IMR-90 (cell line): ENCODE measurements around the gene EPB41L2. TPM values are rescaled to one million over a fixed set of nuclear protein-coding genes. Genes with fewer than 3 reads are reported as not detected.

Source experiments
- ATAC-seq: fragments of 200-7000 bp; cut with Tn5 transposase; 2 replicates; pipeline ENCODE4 v1.9.1; 2020; ENCODE audit warnings: low read depth, mild to moderate bottlenecking, moderate library complexity
- BruUV-seq: library from RNA; stranded (reverse); fragments of 400-500 nt; replicated peaks from 2 replicates; lab custom pipeline; 2021; lab: Mats Ljungman, UMichigan
- CTCF ChIA-PET: fragments of 300-600 bp; formaldehyde crosslinking; extraction: SDS; loops from one replicate; lab custom pipeline; 2021; ENCODE audit warnings: antibody characterized with exemption; lab: Yijun Ruan, JAX
- POLR2A ChIA-PET: fragments of 300-600 bp; sonication (Branson Sonifier 250); formaldehyde crosslinking; loops from one replicate; lab custom pipeline; 2022; ENCODE audit warnings: antibody characterized with exemption; ENCODE audit not compliant: unreplicated experiment; lab: Charles Lee
- DNase-seq: peaks from one replicate; pipeline ENCODE4 v3.0.0; 2013
- H2AFZ ChIP-seq: replicated peaks from 2 replicates; pipeline ENCODE3; 2013; ENCODE audit warnings: low read length, mild to moderate bottlenecking; ENCODE audit not compliant: poor library complexity
- H2AK5ac ChIP-seq: 2 replicates; pipeline ENCODE4 v1.6.1; 2013; ENCODE audit warnings: low read depth, low read length, inconsistent platforms
- H2AK9ac ChIP-seq: replicated peaks from 2 replicates; pipeline ENCODE3; 2013; ENCODE audit warnings: mild to moderate bottlenecking, low read depth, low read length, moderate library complexity; ENCODE audit not compliant: poor library complexity
- H2BK120ac ChIP-seq: 2 replicates; pipeline ENCODE4 v1.6.1; 2013; ENCODE audit warnings: low read depth, low read length, inconsistent platforms
- H2BK15ac ChIP-seq: 3 replicates; pipeline ENCODE4 v1.6.1; 2013; ENCODE audit warnings: low read depth, low read length, inconsistent platforms
- H2BK20ac ChIP-seq: 2 replicates; pipeline ENCODE4 v1.6.1; 2013; ENCODE audit warnings: low read depth, mild to moderate bottlenecking, inconsistent platforms, low read length, moderate library complexity
- H2BK5ac ChIP-seq: 2 replicates; pipeline ENCODE4 v1.6.1; 2013; ENCODE audit warnings: mild to moderate bottlenecking, low read depth, low read length, inconsistent platforms; ENCODE audit not compliant: poor library complexity, severe bottlenecking
- H3K14ac ChIP-seq: replicated peaks from 2 replicates; pipeline ENCODE4 v1.6.1; 2013; ENCODE audit warnings: low read depth, low read length, inconsistent platforms
- H3K18ac ChIP-seq: 2 replicates; pipeline ENCODE4 v1.6.1; 2013; ENCODE audit warnings: low read depth, low read length, control low read depth
- H3K23ac ChIP-seq: 2 replicates; pipeline ENCODE4 v1.6.1; 2013; ENCODE audit warnings: low read depth, low read length, inconsistent platforms
- H3K27ac ChIP-seq: 2 replicates; pipeline ENCODE4 v1.5.1; 2013; ENCODE audit warnings: mild to moderate bottlenecking, control low read depth, low read length; ENCODE audit not compliant: insufficient read depth
- H3K27me3 ChIP-seq: 2 replicates; pipeline ENCODE4 v1.6.1; 2013; ENCODE audit warnings: low read length; ENCODE audit not compliant: control insufficient read depth, insufficient read depth
- H3K36me3 ChIP-seq: 2 replicates; pipeline ENCODE4 v1.6.1; 2013; ENCODE audit warnings: low read length, mixed read lengths; ENCODE audit not compliant: control insufficient read depth, insufficient read depth
- H3K4ac ChIP-seq: 2 replicates; pipeline ENCODE4 v1.6.1; 2013; ENCODE audit warnings: low read depth, low read length, inconsistent platforms
- H3K4me1 ChIP-seq: 2 replicates; pipeline ENCODE4 v1.6.1; 2013; ENCODE audit warnings: low read length, mixed read lengths; ENCODE audit not compliant: control insufficient read depth, insufficient read depth
- H3K4me2 ChIP-seq: 2 replicates; pipeline ENCODE4 v1.6.1; 2013; ENCODE audit warnings: low read depth, mild to moderate bottlenecking, control low read depth, low read length, moderate library complexity
- H3K4me3 ChIP-seq: 2 replicates; pipeline ENCODE4 v1.5.1; 2013; ENCODE audit warnings: low read depth, mild to moderate bottlenecking, control low read depth, low read length, moderate library complexity; ENCODE audit not compliant: insufficient read depth
- H3K56ac ChIP-seq: 2 replicates; pipeline ENCODE4 v1.6.1; 2013; ENCODE audit warnings: low read length, inconsistent platforms; ENCODE audit not compliant: insufficient read depth; ENCODE audit errors: extremely low read depth
- H3K79me1 ChIP-seq, 2 experiments: 2 replicates each; pipeline ENCODE4 v1.6.1; 2013; ENCODE audit warnings: low read length in 2 of 2, inconsistent platforms in 1 of 2, low read depth in 1 of 2
- H3K9ac ChIP-seq: 2 replicates; pipeline ENCODE4 v1.6.1; 2013; ENCODE audit warnings: low read depth, low read length, control low read depth
- H3K9me1 ChIP-seq: 2 replicates; pipeline ENCODE4 v1.6.1; 2013; ENCODE audit warnings: low read length, inconsistent platforms; ENCODE audit not compliant: insufficient read depth
- H3K9me3 ChIP-seq: 2 replicates; pipeline ENCODE4 v1.6.1; 2013; ENCODE audit warnings: low read length; ENCODE audit not compliant: control insufficient read depth, insufficient read depth
- H4K20me1 ChIP-seq: 2 replicates; pipeline ENCODE4 v1.6.1; 2013; ENCODE audit warnings: low read length, inconsistent platforms; ENCODE audit not compliant: insufficient read depth
- H4K5ac ChIP-seq: 2 replicates; pipeline ENCODE4 v1.6.1; 2013; ENCODE audit warnings: mild to moderate bottlenecking, low read depth, low read length, control low read depth
- H4K8ac ChIP-seq, 2 experiments: 2 replicates each; pipeline ENCODE4 v1.6.1; 2013; ENCODE audit warnings: low read depth in 2 of 2, low read length in 2 of 2, control low read depth in 1 of 2, inconsistent platforms in 1 of 2
- H4K91ac ChIP-seq: 2 replicates; pipeline ENCODE4 v1.6.1; 2013; ENCODE audit warnings: low read depth, low read length, inconsistent platforms; ENCODE audit not compliant: insufficient read depth
- CEBPB ChIP-seq: IDR thresholded peaks from 2 replicates; pipeline ENCODE4 v1.6.1; 2012; ENCODE audit warnings: low read depth, low read length, improper control_type of control experiment
- CHD1 ChIP-seq: IDR thresholded peaks from 2 replicates; pipeline ENCODE4 v1.6.1; 2012; ENCODE audit warnings: low read depth, low read length, improper control_type of control experiment
- FOS ChIP-seq: fragments of 150-350 bp; IDR thresholded peaks from 2 replicates; pipeline ENCODE4 v1.6.1; 2016; ENCODE audit warnings: low read depth, low read length
- MAFK ChIP-seq: IDR thresholded peaks from 2 replicates; pipeline ENCODE4 v1.6.1; 2012; ENCODE audit warnings: low read depth, low read length, improper control_type of control experiment
- MAZ ChIP-seq: IDR thresholded peaks from 2 replicates; pipeline ENCODE4 v1.6.1; 2012; ENCODE audit warnings: low read depth, mild to moderate bottlenecking, low read length, improper control_type of control experiment, moderate library complexity, borderline replicate concordance
- NFE2L2 ChIP-seq: fragments of 150-350 bp; IDR thresholded peaks from 2 replicates; pipeline ENCODE4 v1.6.1; 2016; ENCODE audit warnings: low read depth, mild to moderate bottlenecking, low read length
- POLR2A ChIP-seq: IDR thresholded peaks from 2 replicates; pipeline ENCODE4 v1.6.1; 2012; ENCODE audit warnings: mild to moderate bottlenecking, low read depth, low read length
- RAD21 ChIP-seq: IDR thresholded peaks from 2 replicates; pipeline ENCODE4 v1.6.1; 2012; ENCODE audit warnings: low read length, improper control_type of control experiment
- RCOR1 ChIP-seq: IDR thresholded peaks from 2 replicates; pipeline ENCODE4 v1.6.1; 2012; ENCODE audit warnings: mild to moderate bottlenecking, low read length, improper control_type of control experiment; ENCODE audit not compliant: insufficient replicate concordance
- RFX5 ChIP-seq: IDR thresholded peaks from 2 replicates; pipeline ENCODE4 v1.8.0; 2012; ENCODE audit warnings: low read depth, mild to moderate bottlenecking, low read length, moderate library complexity
- SMC3 ChIP-seq: fragments of 150-350 bp; IDR thresholded peaks from 2 replicates; pipeline ENCODE4 v1.6.1; 2016; ENCODE audit warnings: low read depth, mild to moderate bottlenecking, antibody characterized with exemption, low read length, moderate library complexity
- WGBS, 2 experiments: methylation state at CpG; one replicate each; pipeline versions ENCODE4 v1.1.5 to v1.1.7; 2013; ENCODE audit warnings: missing lambda C conversion rate in 2 of 2; ENCODE audit not compliant: insufficient read length in 1 of 2; ENCODE audit errors: extremely low coverage in 2 of 2; 5-methylcytosine and 5-hydroxymethylcytosine counted together
- dilution Hi-C: fragments of 300-500 bp; cut with HindIII; formaldehyde crosslinking; loops from one replicate; pipeline ENCODE4 v1.14.3; 2018; ENCODE audit warnings: low sequenced_read_pairs; ENCODE audit not compliant: unreplicated experiment
- in situ Hi-C: fragments of 300-500 bp; cut with MboI; formaldehyde crosslinking; loops from 3 replicates; pipeline ENCODE4 v1.14.3; 2019; ENCODE audit warnings: low sequenced_read_pairs, inconsistent platforms, mixed read lengths
- intact Hi-C: fragments of 100-400 bp; cut with micrococcal nuclease; formaldehyde crosslinking; loops from 2 replicates; pipeline ENCODE4 v1.10.0; 2022
- polyA plus RNA-seq, 3 experiments: library from polyadenylated mRNA; depleted of rRNA; stranded (reverse); fragments of >200 nt; gene quantifications; 2 replicates each; pipeline ENCODE4 v1.2.3, GENCODE V29; 2012; ENCODE audit warnings: low replicate concordance in 1 of 3
- total RNA-seq: library from RNA; depleted of rRNA; stranded (reverse); fragments of >200 nt; gene quantifications from 2 replicates; pipeline ENCODE4 v1.2.3, GENCODE V29; 2012
- TF ChIP-seq, protein P1 (sequence below): conservative IDR thresholded peaks from 2 replicates; pipeline ENCODE4 v1.5.1; 2012; ENCODE audit warnings: mild to moderate bottlenecking, low read depth, low read length, improper control_type of control experiment
- TF ChIP-seq, protein P2 (sequence below): fragments of 150-350 bp; IDR thresholded peaks from 2 replicates; pipeline ENCODE4 v1.6.1; 2017; ENCODE audit warnings: mild to moderate bottlenecking, antibody characterized with exemption, low read length, low read depth

EPB41L2 gene
- total and polyA plus RNA-seq, 2 of the 4 experiments (the other 2 are of a cell fraction): 85.7 to 99.8 TPM

DNA sequence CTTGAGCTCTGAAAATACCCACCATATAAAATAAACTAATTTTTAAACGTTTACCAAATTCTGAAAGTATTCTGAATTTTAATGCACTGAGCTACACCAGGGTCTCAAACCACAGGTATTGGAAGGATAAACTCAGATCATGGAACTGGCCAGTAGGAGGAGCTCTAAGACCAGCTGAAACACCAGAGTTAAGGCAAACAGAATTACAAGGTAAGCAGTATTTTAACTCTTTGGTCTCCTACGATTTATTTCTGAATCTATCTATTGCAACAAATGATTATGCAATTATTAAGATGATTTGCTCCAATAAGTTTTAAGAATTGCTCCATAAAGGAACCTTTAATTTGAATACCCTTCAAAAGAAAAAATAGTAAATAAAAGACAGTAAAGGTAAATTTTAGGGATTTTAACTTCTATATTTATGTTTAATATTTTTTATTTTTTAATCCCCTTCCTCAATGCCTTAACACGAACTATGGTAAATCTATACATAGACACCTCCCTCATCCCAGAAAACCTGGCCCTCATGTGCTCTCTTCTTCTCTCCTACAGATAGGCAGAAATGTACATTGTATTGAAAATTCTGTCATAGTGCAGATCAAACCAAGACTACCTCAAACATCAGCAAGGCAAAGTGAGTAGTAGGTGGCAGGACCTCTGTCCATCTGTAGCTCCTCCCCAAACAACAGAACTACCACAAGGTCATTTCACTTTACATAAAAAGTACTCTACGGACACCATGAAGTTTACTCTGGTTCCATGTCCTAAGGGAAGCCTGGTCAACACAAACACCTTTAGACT, 177.5 kb downstream of the EPB41L2 start:
- peak overlapping the region; percentile 71 for H2BK5ac ChIP-seq
- H3K79me1 ChIP-seq: peaks cover 5 to 22% of the 10 kb centered on the region in 2 experiments; a peak in 3 of 4 replicates
- H4K91ac ChIP-seq: peak overlapping the region; percentile 82
- peaks cover 18% of the 10 kb centered on the region for H3K36me3 ChIP-seq
- no peak overlapping the region for H3K9ac ChIP-seq
- POLR2A ChIA-PET: no interaction called here
- peak overlapping the region; percentile 38 for H2AK9ac ChIP-seq
- peaks cover 3% of the 10 kb centered on the region; the same call in 1 of the 2 replicates for H4K20me1 ChIP-seq
- H3K27me3 ChIP-seq: no peaks in the 10 kb centered on the region
- in situ Hi-C loops (loop anchor here (10.0 kb wide), 2 partner anchors 289 to 649 kb away; no protein-coding TSS in a partner anchor), dilution Hi-C loops (no loop called here), intact Hi-C loops (loop anchor here (1.0 to 10.0 kb wide), 6 partner anchors 176 to 709 kb away; no protein-coding TSS in a partner anchor)
- peaks cover 5% of the 10 kb centered on the region for H3K4me1 ChIP-seq
- no peak overlapping the region for H2AFZ ChIP-seq
- no peak overlapping the region for H3K4me2 ChIP-seq
- H3K23ac ChIP-seq: peak overlapping the region; percentile 64; the same call in 1 of the 2 replicates
- no peak overlapping the region for H3K4me3 ChIP-seq
- peak; percentile 89 for ATAC-seq
- no peak overlapping the region; the same call in 1 of the 2 replicates for H3K27ac ChIP-seq
- no CpG with 5 or more reads among the region's 4 CpGs for WGBS, 2 experiments
- H3K9me3 ChIP-seq: no peaks in the 10 kb centered on the region
- 0 out of 2 replicates have a peak overlapping the region, but pooled peaks have one; percentile 25 for H4K5ac ChIP-seq
- H3K14ac ChIP-seq: peak overlapping the region; percentile 44; the same call in 1 of the 2 replicates
- peak overlapping the region; percentile 45 for H2BK120ac ChIP-seq
- no TSS peak for BruUV-seq
- peak overlapping the region; percentile 87; the same call in 2 of the 3 replicates for H2BK15ac ChIP-seq
- peak; percentile 81 for DNase-seq
- peak overlapping the region in 1 of 2 experiments; percentile 61; a peak in 1 of 4 replicates for H4K8ac ChIP-seq
- H2BK20ac ChIP-seq: peak overlapping the region; percentile 69
- H3K56ac ChIP-seq: no peak overlapping the region
- peak overlapping the region; percentile 90 for H3K4ac ChIP-seq
- peak overlapping the region; percentile 80 for H2AK5ac ChIP-seq
- CTCF ChIA-PET: interaction anchor here (0.6 to 1.4 kb wide), 10 partner anchors 8 to 375 kb away, joined by 3 to 11 read pairs (median 4); no protein-coding TSS in a partner anchor
- H3K9me1 ChIP-seq: peaks cover 4% of the 10 kb centered on the region; the same call in 1 of the 2 replicates
- H3K18ac ChIP-seq: no peak overlapping the region; the same call in 1 of the 2 replicates
- TF ChIP-seq MAFK (peak; percentile 88), POLR2A (peak; percentile 61), RCOR1 (no peak), FOS (no peak), CHD1 (no peak), CEBPB (peak; percentile 71), RFX5 (no peak), SMC3 (peak; percentile 93), NFE2L2 (no peak), RAD21 (peak; percentile 96), MAZ (no peak)
- TF ChIP-seq, protein P1, sequence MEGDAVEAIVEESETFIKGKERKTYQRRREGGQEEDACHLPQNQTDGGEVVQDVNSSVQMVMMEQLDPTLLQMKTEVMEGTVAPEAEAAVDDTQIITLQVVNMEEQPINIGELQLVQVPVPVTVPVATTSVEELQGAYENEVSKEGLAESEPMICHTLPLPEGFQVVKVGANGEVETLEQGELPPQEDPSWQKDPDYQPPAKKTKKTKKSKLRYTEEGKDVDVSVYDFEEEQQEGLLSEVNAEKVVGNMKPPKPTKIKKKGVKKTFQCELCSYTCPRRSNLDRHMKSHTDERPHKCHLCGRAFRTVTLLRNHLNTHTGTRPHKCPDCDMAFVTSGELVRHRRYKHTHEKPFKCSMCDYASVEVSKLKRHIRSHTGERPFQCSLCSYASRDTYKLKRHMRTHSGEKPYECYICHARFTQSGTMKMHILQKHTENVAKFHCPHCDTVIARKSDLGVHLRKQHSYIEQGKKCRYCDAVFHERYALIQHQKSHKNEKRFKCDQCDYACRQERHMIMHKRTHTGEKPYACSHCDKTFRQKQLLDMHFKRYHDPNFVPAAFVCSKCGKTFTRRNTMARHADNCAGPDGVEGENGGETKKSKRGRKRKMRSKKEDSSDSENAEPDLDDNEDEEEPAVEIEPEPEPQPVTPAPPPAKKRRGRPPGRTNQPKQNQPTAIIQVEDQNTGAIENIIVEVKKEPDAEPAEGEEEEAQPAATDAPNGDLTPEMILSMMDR: peak; percentile 91
- TF ChIP-seq, protein P2, sequence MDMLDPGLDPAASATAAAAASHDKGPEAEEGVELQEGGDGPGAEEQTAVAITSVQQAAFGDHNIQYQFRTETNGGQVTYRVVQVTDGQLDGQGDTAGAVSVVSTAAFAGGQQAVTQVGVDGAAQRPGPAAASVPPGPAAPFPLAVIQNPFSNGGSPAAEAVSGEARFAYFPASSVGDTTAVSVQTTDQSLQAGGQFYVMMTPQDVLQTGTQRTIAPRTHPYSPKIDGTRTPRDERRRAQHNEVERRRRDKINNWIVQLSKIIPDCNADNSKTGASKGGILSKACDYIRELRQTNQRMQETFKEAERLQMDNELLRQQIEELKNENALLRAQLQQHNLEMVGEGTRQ: no peak
